BLaER1 (cell line): ENCODE results near the gene COX20.

ENCODE experiments used
- H3K27ac ChIP-seq: shearing (Covaris generic); formaldehyde crosslinking; 2 replicates; pipeline ENCODE4 v1.8.1; 2022
- H3K27me3 ChIP-seq: shearing (Covaris generic); formaldehyde crosslinking; 2 replicates; pipeline ENCODE4 v1.8.1; 2022
- H3K36me3 ChIP-seq: shearing (Covaris generic); formaldehyde crosslinking; 2 replicates; pipeline ENCODE4 v1.8.1; 2022
- H3K4me1 ChIP-seq: shearing (Covaris generic); formaldehyde crosslinking; 2 replicates; pipeline ENCODE4 v1.8.1; 2022
- H3K4me2 ChIP-seq: shearing (Covaris generic); formaldehyde crosslinking; 2 replicates; pipeline ENCODE4 v1.8.1; 2022
- H3K4me3 ChIP-seq: shearing (Covaris generic); formaldehyde crosslinking; 2 replicates; pipeline ENCODE4 v1.8.1; 2022
- H3K9ac ChIP-seq: shearing (Covaris generic); formaldehyde crosslinking; 2 replicates; pipeline ENCODE4 v1.8.1; 2022
- H3K9me3 ChIP-seq: shearing (Covaris generic); formaldehyde crosslinking; 2 replicates; pipeline ENCODE4 v1.8.1; 2022
- H4K20me1 ChIP-seq: shearing (Covaris generic); formaldehyde crosslinking; 2 replicates; pipeline ENCODE4 v1.8.1; 2022
- Cebpa-rat ChIP-seq: shearing (Covaris generic); IDR thresholded peaks from 2 replicates; pipeline ENCODE4 v1.8.1; 2022

Gene COX20

GRCh38 chr1:244868484-244869363 is 33.3 kb downstream of the COX20 start:
- H3K9me3 ChIP-seq: no peaks in the 10 kb centered on the region
- no peak overlapping the region for H3K4me2 ChIP-seq
- TF ChIP-seq Cebpa-rat: no peak
- H3K27me3 ChIP-seq: no peaks in the 10 kb centered on the region
- H4K20me1 ChIP-seq: no peaks in the 10 kb centered on the region
- H3K4me3 ChIP-seq: no peak overlapping the region
- H3K27ac ChIP-seq: no peak overlapping the region
- peaks cover 29% of the 10 kb centered on the region for H3K4me1 ChIP-seq
- H3K36me3 ChIP-seq: no peaks in the 10 kb centered on the region
- no peak overlapping the region for H3K9ac ChIP-seq

DNA sequence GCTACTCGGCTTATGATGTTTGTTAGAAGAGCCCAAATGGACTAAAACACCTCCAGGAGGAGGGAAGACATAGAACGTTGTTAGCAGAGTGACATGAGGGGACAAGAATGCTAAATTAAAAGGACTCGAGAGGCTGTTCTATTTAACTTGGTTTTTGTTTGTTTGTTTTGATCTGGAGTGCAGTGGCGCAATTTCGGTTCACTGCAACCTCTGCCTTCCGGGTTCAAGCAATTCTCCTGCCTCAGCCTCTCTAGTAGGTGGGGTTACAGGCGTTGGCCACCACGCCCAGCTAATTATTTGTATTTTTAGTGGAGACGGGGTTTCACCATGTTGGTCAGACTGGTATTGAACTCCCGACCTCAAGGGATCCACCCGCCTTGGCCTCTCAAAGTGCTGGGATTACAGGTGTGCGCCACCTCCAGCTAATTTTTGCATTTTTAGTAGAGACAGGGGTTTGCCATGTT is 33.9 kb downstream of the COX20 start:
- TF ChIP-seq Cebpa-rat: no peak

DNA sequence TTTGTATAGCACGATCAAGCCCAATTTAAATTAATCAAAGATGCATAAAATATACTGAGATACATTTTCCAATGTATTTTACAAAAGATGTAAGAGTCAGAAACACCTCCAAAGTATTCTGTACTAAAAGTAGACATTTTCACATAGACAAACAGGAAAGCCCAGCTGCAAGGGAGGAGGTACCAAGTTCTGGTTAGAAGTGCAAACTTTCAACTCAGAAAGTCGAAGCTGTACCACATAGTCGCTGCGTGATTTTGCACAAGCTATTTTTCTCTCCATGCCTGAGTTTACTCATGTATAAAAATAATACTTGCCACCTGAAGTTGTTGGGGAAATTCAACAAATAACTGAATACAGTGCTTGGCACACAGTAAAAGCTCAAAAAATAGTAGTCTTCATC is 34.5 kb downstream of the COX20 start:
- no peak for TF ChIP-seq Cebpa-rat
- Histone ChIP-seq H3K36me3 (no peaks in the 10 kb centered on the region), H3K4me2 (no peak overlapping the region), H3K9ac (no peak overlapping the region), H3K27me3 (no peaks in the 10 kb centered on the region), H3K4me3 (no peak overlapping the region), H3K4me1 (peaks cover 28% of the 10 kb centered on the region), H3K9me3 (no peaks in the 10 kb centered on the region), H4K20me1 (no peaks in the 10 kb centered on the region), H3K27ac (no peak overlapping the region)

More for the DNA sequence above, 33.9 kb downstream of the COX20 start:
- Histone ChIP-seq H3K4me2 (no peak overlapping the region), H3K4me3 (no peak overlapping the region), H3K9ac (no peak overlapping the region), H3K9me3 (no peaks in the 10 kb centered on the region), H3K36me3 (no peaks in the 10 kb centered on the region), H3K27ac (no peak overlapping the region), H4K20me1 (no peaks in the 10 kb centered on the region), H3K4me1 (peaks cover 29% of the 10 kb centered on the region), H3K27me3 (no peaks in the 10 kb centered on the region)

- H3K4me3 ChIP-seq: no peak overlapping the region
- H4K20me1 ChIP-seq: no peaks in the 10 kb centered on the region
- no peaks in the 10 kb centered on the region for H3K36me3 ChIP-seq
- H3K27ac ChIP-seq: no peak overlapping the region
- no peak overlapping the region for H3K9ac ChIP-seq
- H3K4me2 ChIP-seq: no peak overlapping the region
- H3K27me3 ChIP-seq: no peaks in the 10 kb centered on the region
- no peak for TF ChIP-seq Cebpa-rat
- peaks cover 21% of the 10 kb centered on the region for H3K4me1 ChIP-seq
- H3K9me3 ChIP-seq: no peaks in the 10 kb centered on the region
Observed at GRCh38 chr1:244874974-244875579, 39.6 kb downstream of the COX20 start.

- Histone ChIP-seq H3K9me3 (no peaks in the 10 kb centered on the region), H3K4me3 (no peak overlapping the region), H3K4me1 (peaks cover 18% of the 10 kb centered on the region), H4K20me1 (no peaks in the 10 kb centered on the region), H3K36me3 (no peaks in the 10 kb centered on the region), H3K27me3 (no peaks in the 10 kb centered on the region), H3K9ac (no peak overlapping the region), H3K27ac (no peak overlapping the region), H3K4me2 (no peak overlapping the region)
- TF ChIP-seq Cebpa-rat: no peak
Observed at GRCh38 chr1:244876228-244876910, 40.9 kb downstream of the COX20 start.

DNA sequence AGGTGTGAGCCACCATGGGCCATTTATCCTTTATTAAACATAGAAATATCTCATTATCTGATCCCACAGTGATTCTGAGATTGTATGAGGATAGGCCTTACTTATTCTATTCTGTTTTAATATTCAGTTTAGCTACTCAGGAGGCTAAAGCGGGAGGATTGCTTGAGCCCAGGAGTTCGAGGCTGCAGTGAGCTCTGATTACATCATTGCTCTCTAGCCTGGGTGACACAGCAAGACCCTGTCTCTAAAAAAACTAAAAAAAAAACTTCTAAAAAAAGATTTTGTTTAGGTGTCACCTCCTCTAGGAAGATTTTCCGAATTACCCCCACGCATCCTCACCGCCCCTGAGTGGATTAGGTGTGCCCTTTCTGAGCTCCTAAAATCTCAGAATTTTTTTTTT is 43.2 kb downstream of the COX20 start:
- no peak overlapping the region for H3K9ac ChIP-seq

DNA sequence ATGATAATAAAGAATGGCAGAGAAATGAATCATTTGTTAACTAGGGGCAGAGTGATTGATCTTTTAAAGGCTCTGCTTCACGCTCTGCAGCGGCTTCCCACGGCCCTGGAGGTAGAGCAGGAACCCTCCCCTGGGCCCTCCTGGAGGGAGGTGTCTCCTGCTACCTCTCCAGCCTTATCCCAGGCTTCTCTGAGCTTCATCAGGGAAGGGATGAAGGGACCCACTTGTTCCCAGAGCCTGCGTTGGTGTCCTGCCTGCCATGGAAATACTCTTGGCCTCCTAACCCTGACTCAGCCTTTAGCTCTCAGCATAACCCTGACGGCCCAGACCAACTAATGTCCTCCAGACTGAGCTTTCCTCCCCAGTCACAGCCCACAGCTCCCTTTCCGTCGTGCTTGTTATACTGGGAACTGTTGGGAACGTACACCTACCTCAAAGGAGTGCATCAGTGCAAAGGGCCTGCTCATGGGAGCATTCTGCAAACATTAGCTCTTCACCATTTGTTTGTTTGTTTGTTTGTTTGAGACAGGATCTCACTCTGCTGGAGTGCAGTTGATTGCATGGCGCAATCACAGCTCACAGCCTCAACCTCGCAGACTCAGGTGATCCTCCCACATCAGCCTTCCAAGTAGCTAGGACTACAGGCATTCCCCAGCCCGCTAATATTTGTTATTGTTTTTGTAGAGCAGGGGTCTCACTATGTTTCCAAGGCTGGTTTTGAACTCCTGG is 46.3 kb downstream of the COX20 start:
- Histone ChIP-seq H3K36me3 (no peaks in the 10 kb centered on the region), H3K27ac (no peak overlapping the region), H3K4me3 (no peak overlapping the region), H3K9ac (no peak overlapping the region), H3K9me3 (no peaks in the 10 kb centered on the region), H3K27me3 (no peaks in the 10 kb centered on the region), H3K4me1 (peaks cover 18% of the 10 kb centered on the region), H4K20me1 (no peaks in the 10 kb centered on the region), H3K4me2 (no peak overlapping the region)
- no peak for TF ChIP-seq Cebpa-rat

More for the DNA sequence above, 43.2 kb downstream of the COX20 start:
- no peak overlapping the region for H3K27ac ChIP-seq
- H3K4me3 ChIP-seq: no peak overlapping the region
- H4K20me1 ChIP-seq: no peaks in the 10 kb centered on the region
- H3K27me3 ChIP-seq: no peaks in the 10 kb centered on the region
- H3K36me3 ChIP-seq: no peaks in the 10 kb centered on the region
- H3K4me2 ChIP-seq: no peak overlapping the region
- peaks cover 18% of the 10 kb centered on the region for H3K4me1 ChIP-seq
- no peak for TF ChIP-seq Cebpa-rat
- H3K9me3 ChIP-seq: no peaks in the 10 kb centered on the region

DNA sequence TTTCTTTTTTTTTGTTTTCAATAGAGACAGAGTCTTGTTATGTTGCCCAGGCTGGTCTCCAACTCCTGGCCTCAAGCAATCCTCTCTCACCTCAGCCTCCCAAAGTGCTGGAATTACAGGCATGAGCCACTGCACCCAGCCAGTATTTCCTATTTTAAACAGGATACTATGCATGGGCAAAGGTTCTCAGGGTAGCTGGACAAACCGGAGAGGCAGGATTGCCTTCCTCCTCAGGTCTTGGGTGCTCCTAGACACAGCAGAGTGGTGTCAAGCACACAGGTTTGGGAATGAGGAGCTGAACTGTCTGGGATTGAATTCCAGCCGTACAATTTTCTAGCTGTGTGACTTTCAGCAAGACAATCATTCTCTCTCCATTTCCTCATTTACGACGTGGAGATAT is 51.8 kb downstream of the COX20 start:
- Histone ChIP-seq H3K4me2 (no peak overlapping the region), H3K4me3 (no peak overlapping the region), H3K9me3 (no peaks in the 10 kb centered on the region; the same call in 1 of the 2 replicates), H3K27me3 (no peaks in the 10 kb centered on the region), H3K36me3 (no peaks in the 10 kb centered on the region), H3K4me1 (no peaks in the 10 kb centered on the region), H3K27ac (no peak overlapping the region), H4K20me1 (no peaks in the 10 kb centered on the region), H3K9ac (no peak overlapping the region)
- TF ChIP-seq Cebpa-rat: no peak

- no peaks in the 10 kb centered on the region for H3K27me3 ChIP-seq
- H3K36me3 ChIP-seq: no peaks in the 10 kb centered on the region
- H3K9me3 ChIP-seq: no peaks in the 10 kb centered on the region
- no peak for TF ChIP-seq Cebpa-rat
- H3K4me1 ChIP-seq: no peaks in the 10 kb centered on the region
- no peak overlapping the region for H3K27ac ChIP-seq
- H3K4me2 ChIP-seq: no peak overlapping the region
- H3K9ac ChIP-seq: no peak overlapping the region
- no peaks in the 10 kb centered on the region for H4K20me1 ChIP-seq
- H3K4me3 ChIP-seq: no peak overlapping the region
Observed at GRCh38 chr1:244893836-244894235, 58.4 kb downstream of the COX20 start.
